IPS DF 6.9 (cell line): ENCODE results near the gene SLC8A1.

ENCODE experiments used
- DNase-seq: peaks from one replicate; pipeline ENCODE4 v3.0.0-alpha.2; 2013; ENCODE audit warnings: low read depth, low spot score
- H3K27ac ChIP-seq: one replicate; pipeline ENCODE4 v1.5.1; 2013; ENCODE audit warnings: low read length, control low read depth
- H3K27me3 ChIP-seq: 2 replicates; pipeline ENCODE4 v1.6.1; 2013; ENCODE audit warnings: mild to moderate bottlenecking, low read length; ENCODE audit not compliant: control insufficient read depth, insufficient read depth
- H3K36me3 ChIP-seq: 2 replicates; pipeline ENCODE4 v1.6.1; 2013; ENCODE audit warnings: low read length; ENCODE audit not compliant: control insufficient read depth, insufficient read depth
- H3K4me1 ChIP-seq: 2 replicates; pipeline ENCODE4 v1.6.1; 2013; ENCODE audit warnings: low read length; ENCODE audit not compliant: control insufficient read depth, insufficient read depth
- H3K4me3 ChIP-seq: 2 replicates; pipeline ENCODE4 v1.5.1; 2013; ENCODE audit warnings: mild to moderate bottlenecking, low read length
- H3K9me3 ChIP-seq: 2 replicates; pipeline ENCODE4 v1.6.1; 2013; ENCODE audit warnings: low read length, inconsistent platforms; ENCODE audit not compliant: control insufficient read depth, insufficient read depth
- WGBS: extraction: QIAGEN DNeasy Blood & Tissue Kit; methylation state at CpG from one replicate; pipeline ENCODE4 v1.1.7; 2013; ENCODE audit warnings: mixed read lengths, missing lambda C conversion rate; ENCODE audit not compliant: insufficient read length, insufficient coverage; 5-methylcytosine and 5-hydroxymethylcytosine counted together

SLC8A1 gene

DNA sequence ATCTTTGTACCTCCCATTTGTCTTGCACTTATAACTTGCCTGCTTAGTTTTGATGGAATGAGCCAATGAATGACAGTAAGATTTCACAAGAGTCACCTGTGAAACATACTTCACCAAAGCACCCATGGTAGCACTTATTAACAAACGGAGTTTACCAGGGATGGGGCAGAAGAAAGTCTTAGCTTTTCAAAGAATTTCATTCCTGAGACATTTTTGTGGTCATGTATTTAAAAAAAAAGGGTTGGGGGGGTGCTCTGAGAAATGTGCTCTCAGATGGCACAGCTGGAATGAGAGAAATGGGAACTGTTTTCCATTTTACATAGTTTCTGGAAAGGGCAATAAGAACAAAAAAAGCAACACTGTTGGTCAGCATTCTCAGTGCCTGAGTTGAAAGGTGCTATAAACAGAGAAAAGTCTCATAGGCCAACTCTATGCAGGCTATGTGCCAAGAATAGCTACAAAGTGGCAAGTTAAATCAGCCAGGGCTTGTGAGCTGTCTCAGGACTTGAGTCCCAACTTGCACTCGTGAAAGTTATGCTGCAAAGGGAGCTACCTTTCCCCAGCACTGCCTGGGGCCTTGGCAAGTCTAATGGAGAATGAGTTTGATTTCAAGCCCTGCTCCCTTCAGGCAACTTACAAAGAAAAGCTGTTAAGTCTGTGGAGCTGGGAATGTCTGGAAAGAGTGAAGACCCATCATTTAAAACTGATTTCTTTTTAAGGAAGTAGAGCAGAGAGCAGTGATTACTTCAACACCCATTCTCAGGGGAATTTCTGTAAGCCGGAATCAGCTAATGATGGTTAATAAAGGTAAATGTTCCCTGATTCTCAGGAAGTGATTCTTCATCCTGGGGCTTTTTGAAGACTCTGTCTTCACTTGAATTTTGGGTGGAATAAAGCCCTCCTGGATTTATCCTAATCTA, 170.6 kb downstream of the SLC8A1 start:
- Histone ChIP-seq H3K4me1 (no peaks in the 10 kb centered on the region), H3K27me3 (no peaks in the 10 kb centered on the region), H3K9me3 (no peaks in the 10 kb centered on the region), H3K36me3 (no peaks in the 10 kb centered on the region), H3K4me3 (no peak overlapping the region), H3K27ac (no peak overlapping the region)
- no peak for DNase-seq
- WGBS, result no CpG with 5 or more reads among the region's 3 CpGs

DNA sequence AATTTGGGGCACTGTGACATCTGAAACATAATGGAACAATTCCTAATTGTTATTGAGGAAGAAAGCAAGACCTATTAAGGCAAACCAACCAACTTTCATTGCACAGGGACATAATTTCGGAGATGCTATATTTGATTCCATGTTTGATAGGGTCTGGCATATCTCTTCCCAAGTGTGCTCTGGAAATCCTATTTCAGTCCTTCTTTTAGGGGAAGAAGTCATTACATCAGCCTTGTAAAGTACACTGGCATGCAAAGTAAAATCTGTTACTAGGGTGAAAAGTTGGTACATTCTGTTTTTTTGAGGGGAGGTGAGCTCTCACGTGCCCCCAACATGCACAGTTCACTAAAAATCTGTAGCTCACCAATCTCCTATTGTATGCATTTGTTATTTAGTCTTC, 172.4 kb downstream of the SLC8A1 start:
- Histone ChIP-seq H3K4me3 (no peak overlapping the region), H3K36me3 (no peaks in the 10 kb centered on the region), H3K27me3 (no peaks in the 10 kb centered on the region), H3K4me1 (no peaks in the 10 kb centered on the region), H3K9me3 (no peaks in the 10 kb centered on the region), H3K27ac (no peak overlapping the region)
- no CpG with 5 or more reads among the region's 2 CpGs for WGBS
- no peak for DNase-seq

DNA sequence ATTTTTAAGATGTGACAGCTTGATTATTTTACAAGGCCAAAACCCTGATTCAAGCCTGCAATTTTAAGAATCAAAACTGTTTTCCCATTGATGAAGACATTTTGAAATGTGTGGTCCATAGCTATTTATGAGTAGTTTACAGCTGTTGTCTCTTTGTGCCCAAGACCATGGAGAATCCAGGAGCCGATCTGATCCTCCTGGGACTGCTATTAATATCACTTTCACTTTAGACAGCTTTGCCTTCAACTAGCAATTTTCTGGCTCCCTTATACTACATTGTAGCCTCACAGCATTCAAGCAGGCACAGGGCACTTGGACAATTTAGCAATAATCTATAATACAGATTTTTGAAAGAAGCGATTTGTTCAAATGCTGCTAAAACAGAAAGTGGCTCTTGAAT, 172.9 kb downstream of the SLC8A1 start:
- no peaks in the 10 kb centered on the region for H3K27me3 ChIP-seq
- no peak overlapping the region for H3K27ac ChIP-seq
- WGBS, result no CpG with 5 or more reads among the region's 2 CpGs
- H3K4me1 ChIP-seq, result no peaks in the 10 kb centered on the region
- no peaks in the 10 kb centered on the region for H3K9me3 ChIP-seq
- DNase-seq, result no peak
- H3K4me3 ChIP-seq, result no peak overlapping the region
- no peaks in the 10 kb centered on the region for H3K36me3 ChIP-seq

DNA sequence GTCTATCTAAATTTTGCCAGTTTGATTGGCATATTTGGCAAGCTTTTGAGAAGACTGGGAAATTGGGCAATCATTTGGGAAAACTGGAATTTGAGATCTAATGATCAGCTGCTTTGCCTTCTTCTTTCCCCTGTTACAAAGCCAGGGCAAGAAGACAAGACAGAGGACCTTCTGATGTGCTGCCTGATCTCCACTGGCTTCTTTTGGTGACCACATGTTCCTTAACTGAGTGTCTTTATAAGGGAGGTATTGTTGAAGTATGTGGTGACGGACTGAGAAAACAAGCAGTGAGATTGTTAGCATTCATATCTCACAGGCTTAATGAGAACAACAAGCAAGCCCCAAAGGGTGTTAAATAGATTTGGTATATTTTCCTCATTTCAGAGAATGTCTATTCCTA, 175.8 kb downstream of the SLC8A1 start:
- WGBS, result no CpG with 5 or more reads among the region's 1 CpG
- no peaks in the 10 kb centered on the region for H3K27me3 ChIP-seq
- H3K4me3 ChIP-seq, result no peak overlapping the region
- no peaks in the 10 kb centered on the region for H3K36me3 ChIP-seq
- no peaks in the 10 kb centered on the region for H3K9me3 ChIP-seq
- H3K27ac ChIP-seq, result no peak overlapping the region
- no peaks in the 10 kb centered on the region for H3K4me1 ChIP-seq
- no peak for DNase-seq

DNA sequence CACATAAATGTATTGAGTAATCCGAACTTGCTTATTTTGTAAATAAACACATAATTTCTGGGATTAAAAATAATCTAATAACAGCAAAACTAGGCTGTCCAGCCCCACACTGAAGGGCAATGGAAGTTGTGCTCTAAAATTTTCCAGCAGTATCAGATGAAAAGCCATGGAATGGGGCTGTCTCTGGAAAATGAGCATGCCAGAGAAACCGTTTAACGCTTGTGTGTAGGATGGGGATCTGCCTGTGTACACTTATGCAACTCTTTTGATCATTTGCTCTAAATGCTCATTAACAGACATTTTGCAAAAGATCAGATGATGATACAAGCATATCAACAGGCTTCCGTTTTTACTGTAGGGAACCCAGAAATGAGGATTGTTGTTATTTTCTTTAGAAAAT, 177.6 kb downstream of the SLC8A1 start:
- Histone ChIP-seq H3K4me1 (no peaks in the 10 kb centered on the region), H3K9me3 (no peaks in the 10 kb centered on the region), H3K4me3 (no peak overlapping the region), H3K27me3 (no peaks in the 10 kb centered on the region), H3K27ac (no peak overlapping the region), H3K36me3 (no peaks in the 10 kb centered on the region)
- no peak for DNase-seq
- no CpG with 5 or more reads among the region's 4 CpGs for WGBS

DNA sequence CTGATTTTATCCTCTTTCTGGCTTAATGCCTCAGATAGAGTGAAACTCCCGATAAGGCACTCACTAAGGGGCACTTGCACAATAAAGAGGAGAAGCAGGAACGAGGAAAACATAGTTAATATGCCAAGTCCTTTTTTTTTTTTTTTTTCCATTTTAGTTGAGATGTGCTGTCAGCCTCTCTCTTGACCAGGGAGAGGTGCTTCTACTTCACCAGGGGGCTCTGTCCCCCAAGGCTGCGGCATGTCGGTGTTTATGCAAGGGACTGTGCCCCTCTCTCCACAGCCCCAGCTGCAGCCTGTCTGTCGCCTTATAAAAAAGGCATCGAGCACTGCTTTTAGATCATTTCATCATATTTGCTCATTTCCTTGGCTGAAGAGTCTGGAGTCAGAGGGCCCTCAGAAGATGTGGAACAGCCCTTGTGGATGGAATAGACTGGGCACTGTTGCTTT, 178.1 kb downstream of the SLC8A1 start:
- H3K27ac ChIP-seq, result no peak overlapping the region
- WGBS, result no CpG with 5 or more reads among the region's 6 CpGs
- no peaks in the 10 kb centered on the region for H3K4me1 ChIP-seq
- H3K36me3 ChIP-seq, result no peaks in the 10 kb centered on the region
- no peak for DNase-seq
- H3K4me3 ChIP-seq, result no peak overlapping the region
- H3K27me3 ChIP-seq, result no peaks in the 10 kb centered on the region
- H3K9me3 ChIP-seq, result no peaks in the 10 kb centered on the region

DNA sequence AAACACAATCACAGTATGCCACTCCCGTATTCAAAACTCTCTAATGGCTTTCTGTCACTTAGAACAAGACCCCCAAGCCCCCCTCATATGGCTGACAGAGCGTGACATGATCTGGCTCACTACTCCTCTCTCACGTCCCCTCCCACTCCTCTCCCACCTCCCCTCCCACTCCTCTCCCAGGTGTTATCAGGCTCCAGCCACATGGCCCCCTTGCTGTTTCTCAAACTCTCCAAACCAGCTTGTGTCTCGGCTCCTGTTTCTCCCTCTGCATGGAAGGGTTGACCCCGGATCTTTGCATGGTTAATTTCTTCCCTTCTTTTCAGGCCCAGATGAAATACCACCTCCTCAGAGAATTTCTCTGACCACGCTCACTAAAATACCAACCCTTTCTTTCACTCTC, 180.8 kb downstream of the SLC8A1 start:
- H3K27me3 ChIP-seq, result no peaks in the 10 kb centered on the region
- no peaks in the 10 kb centered on the region for H3K9me3 ChIP-seq
- 100% methylated on average over 1 of the region's 6 CpGs for WGBS
- H3K4me3 ChIP-seq, result no peak overlapping the region
- no peaks in the 10 kb centered on the region for H3K36me3 ChIP-seq
- DNase-seq, result no peak
- H3K27ac ChIP-seq, result no peak overlapping the region
- H3K4me1 ChIP-seq, result no peaks in the 10 kb centered on the region

DNA sequence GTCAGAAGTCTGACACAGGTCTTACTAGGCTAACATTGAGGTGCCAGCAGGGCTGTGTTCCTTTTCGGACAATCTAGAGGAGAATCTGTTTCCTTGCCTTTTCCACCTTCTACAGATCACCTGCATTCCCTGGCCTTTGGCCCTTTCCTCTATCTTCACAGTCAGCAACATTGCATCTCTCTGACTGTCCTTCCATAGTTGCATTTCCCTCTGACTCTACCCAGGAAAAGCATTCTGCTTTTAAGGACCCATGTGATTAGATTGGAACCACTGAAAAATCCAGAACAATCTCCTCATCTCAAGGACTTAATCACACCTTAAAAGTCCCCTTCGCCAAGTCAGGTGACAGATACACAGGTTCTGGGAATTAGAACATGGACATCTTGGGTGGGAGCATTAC, 181.5 kb downstream of the SLC8A1 start:
- H3K36me3 ChIP-seq, result no peaks in the 10 kb centered on the region
- H3K27me3 ChIP-seq, result no peaks in the 10 kb centered on the region
- H3K27ac ChIP-seq, result no peak overlapping the region
- WGBS, result no CpG with 5 or more reads among the region's 2 CpGs
- H3K4me3 ChIP-seq, result no peak overlapping the region
- H3K4me1 ChIP-seq, result no peaks in the 10 kb centered on the region
- no peaks in the 10 kb centered on the region for H3K9me3 ChIP-seq
- no peak for DNase-seq

DNA sequence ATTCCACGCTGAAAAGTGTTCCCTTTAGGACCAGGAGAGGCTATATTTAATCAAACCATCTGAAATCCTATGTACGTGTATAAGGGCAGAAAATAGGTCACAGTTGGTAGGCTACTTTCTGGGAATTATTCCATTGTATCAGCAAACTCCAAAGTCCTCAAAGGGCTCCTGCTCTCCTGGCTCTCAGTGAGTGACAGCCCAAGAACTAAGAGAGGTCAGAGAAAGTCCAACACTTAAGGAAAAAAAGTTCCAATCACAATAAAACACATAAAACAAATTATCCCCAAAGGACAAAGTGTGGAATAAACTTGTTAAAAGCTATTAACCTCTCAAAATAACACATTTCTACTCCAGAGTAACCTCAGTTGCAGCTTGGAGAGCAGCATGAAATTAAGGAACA, 183.3 kb downstream of the SLC8A1 start:
- no peak for DNase-seq
- Histone ChIP-seq H3K27me3 (no peaks in the 10 kb centered on the region), H3K36me3 (no peaks in the 10 kb centered on the region), H3K4me1 (no peaks in the 10 kb centered on the region), H3K4me3 (no peak overlapping the region), H3K27ac (no peak overlapping the region), H3K9me3 (no peaks in the 10 kb centered on the region)
- WGBS, result no CpG with 5 or more reads among the region's 2 CpGs

DNA sequence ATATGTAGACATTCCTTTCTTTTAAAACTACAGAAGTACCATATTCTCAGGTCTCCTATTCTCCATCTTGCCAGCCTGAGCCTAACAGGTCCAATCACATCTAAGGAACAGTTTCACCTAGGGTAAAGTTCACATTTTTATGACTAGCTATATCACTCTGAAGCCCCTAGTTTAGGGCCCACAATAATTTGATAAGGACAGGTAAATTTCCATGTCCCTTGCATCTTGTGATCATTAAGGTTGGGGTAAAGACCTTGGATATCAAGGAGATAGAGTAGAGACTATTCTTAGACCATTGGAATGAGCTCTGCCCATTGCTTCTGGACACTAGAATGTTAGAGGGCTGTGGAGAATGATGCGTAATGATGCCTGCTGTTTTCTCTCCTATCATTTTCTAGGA, 185.7 kb downstream of the SLC8A1 start:
- no peaks in the 10 kb centered on the region for H3K4me1 ChIP-seq
- no peaks in the 10 kb centered on the region for H3K9me3 ChIP-seq
- no CpG with 5 or more reads among the region's 1 CpG for WGBS
- no peaks in the 10 kb centered on the region for H3K27me3 ChIP-seq
- DNase-seq, result no peak
- no peak overlapping the region for H3K27ac ChIP-seq
- H3K36me3 ChIP-seq, result no peaks in the 10 kb centered on the region
- H3K4me3 ChIP-seq, result no peak overlapping the region

DNA sequence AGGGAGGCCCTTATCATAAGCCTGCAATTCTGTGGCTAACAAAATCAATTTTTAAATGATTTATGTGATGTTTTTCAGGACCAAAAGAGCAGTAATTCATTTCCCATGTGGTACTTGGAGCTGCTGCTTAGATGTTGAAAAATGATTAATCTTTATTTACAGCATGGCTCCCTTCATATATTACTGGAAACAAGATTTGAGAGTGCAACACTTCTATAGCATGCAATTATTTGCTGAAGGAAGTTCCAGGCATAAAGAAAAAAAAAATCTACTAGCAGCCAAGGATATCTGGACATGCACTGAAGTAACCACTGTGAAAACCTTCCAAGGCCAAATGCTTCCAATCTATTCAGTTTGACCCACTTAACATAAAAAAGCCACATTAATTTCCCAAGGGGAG, 186.3 kb downstream of the SLC8A1 start:
- H3K27me3 ChIP-seq, result no peaks in the 10 kb centered on the region
- H3K36me3 ChIP-seq, result no peaks in the 10 kb centered on the region
- H3K27ac ChIP-seq, result no peak overlapping the region
- DNase-seq, result no peak
- H3K4me1 ChIP-seq, result no peaks in the 10 kb centered on the region
- H3K9me3 ChIP-seq, result no peaks in the 10 kb centered on the region
- H3K4me3 ChIP-seq, result no peak overlapping the region
